ENCODE data around the gene ITPK1.

GRCh38 chr14:92951912-92952471, 163.7 kb downstream of the ITPK1 start:
- TF ChIP-seq, protein P1, sequence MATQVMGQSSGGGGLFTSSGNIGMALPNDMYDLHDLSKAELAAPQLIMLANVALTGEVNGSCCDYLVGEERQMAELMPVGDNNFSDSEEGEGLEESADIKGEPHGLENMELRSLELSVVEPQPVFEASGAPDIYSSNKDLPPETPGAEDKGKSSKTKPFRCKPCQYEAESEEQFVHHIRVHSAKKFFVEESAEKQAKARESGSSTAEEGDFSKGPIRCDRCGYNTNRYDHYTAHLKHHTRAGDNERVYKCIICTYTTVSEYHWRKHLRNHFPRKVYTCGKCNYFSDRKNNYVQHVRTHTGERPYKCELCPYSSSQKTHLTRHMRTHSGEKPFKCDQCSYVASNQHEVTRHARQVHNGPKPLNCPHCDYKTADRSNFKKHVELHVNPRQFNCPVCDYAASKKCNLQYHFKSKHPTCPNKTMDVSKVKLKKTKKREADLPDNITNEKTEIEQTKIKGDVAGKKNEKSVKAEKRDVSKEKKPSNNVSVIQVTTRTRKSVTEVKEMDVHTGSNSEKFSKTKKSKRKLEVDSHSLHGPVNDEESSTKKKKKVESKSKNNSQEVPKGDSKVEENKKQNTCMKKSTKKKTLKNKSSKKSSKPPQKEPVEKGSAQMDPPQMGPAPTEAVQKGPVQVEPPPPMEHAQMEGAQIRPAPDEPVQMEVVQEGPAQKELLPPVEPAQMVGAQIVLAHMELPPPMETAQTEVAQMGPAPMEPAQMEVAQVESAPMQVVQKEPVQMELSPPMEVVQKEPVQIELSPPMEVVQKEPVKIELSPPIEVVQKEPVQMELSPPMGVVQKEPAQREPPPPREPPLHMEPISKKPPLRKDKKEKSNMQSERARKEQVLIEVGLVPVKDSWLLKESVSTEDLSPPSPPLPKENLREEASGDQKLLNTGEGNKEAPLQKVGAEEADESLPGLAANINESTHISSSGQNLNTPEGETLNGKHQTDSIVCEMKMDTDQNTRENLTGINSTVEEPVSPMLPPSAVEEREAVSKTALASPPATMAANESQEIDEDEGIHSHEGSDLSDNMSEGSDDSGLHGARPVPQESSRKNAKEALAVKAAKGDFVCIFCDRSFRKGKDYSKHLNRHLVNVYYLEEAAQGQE (tag by site-specific recombination; IDR thresholded peaks at IDR 0.05), result no peak
- TF ChIP-seq ZBTB7A (tag by site-specific recombination; IDR thresholded peaks at IDR 0.05; ENCODE audit: low read depth) (no peak), ZNF426 (tag by site-specific recombination; IDR thresholded peaks at IDR 0.05) (no peak), ZNF76 (tag by site-specific recombination; IDR thresholded peaks at IDR 0.05; ENCODE audit: borderline replicate concordance, low read depth) (no peak)
- TF ChIP-seq, protein P2, sequence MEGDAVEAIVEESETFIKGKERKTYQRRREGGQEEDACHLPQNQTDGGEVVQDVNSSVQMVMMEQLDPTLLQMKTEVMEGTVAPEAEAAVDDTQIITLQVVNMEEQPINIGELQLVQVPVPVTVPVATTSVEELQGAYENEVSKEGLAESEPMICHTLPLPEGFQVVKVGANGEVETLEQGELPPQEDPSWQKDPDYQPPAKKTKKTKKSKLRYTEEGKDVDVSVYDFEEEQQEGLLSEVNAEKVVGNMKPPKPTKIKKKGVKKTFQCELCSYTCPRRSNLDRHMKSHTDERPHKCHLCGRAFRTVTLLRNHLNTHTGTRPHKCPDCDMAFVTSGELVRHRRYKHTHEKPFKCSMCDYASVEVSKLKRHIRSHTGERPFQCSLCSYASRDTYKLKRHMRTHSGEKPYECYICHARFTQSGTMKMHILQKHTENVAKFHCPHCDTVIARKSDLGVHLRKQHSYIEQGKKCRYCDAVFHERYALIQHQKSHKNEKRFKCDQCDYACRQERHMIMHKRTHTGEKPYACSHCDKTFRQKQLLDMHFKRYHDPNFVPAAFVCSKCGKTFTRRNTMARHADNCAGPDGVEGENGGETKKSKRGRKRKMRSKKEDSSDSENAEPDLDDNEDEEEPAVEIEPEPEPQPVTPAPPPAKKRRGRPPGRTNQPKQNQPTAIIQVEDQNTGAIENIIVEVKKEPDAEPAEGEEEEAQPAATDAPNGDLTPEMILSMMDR (tag by site-specific recombination; IDR thresholded peaks at IDR 0.05), result peak; percentile 92
